Peyer's patch (tissue), 4 donors: ENCODE results near the gene TACC2.

Experiments used
- CTCF ChIP-seq, 6 experiments: fragments of 450-650 bp in 4 of 6; fragments of 200-600 bp in 2 of 6; sonication (generic) in 1 of 6; IDR thresholded peaks; one replicate each; pipeline ENCODE4 v1.5.1; 2017 to 2019; ENCODE audit warnings: antibody characterized with exemption in 6 of 6, mild to moderate bottlenecking in 3 of 6, moderate library complexity in 1 of 6
- POLR2A ChIP-seq, 2 donors: fragments of 450-650 bp; IDR thresholded peaks; one replicate each; pipeline ENCODE4 v1.5.1; 2017; ENCODE audit warnings: antibody characterized with exemption in 2 of 2, mild to moderate bottlenecking in 2 of 2, moderate library complexity in 2 of 2

GRCh38 chr10:122261584-122261983 is 272.6 kb downstream of the TACC2 start:
- TF ChIP-seq CTCF (IDR thresholded peaks at IDR 0.05) (no peak), POLR2A (IDR thresholded peaks at IDR 0.05) (no peak)
